NCI-H1048 (cell line): ENCODE results near the gene TBXT.

Experiments
- DNase-seq: peaks from one replicate; lab custom pipeline; 2025; lab: John Stamatoyannopoulos, UW

TBXT gene

GRCh38 chr6:166112580-166112979 is 55.1 kb downstream of the TBXT start:
- no peak for DNase-seq

GRCh38 chr6:166109608-166110007 is 58.0 kb downstream of the TBXT start:
- no peak for DNase-seq
